HG03135 (cell line): ENCODE results near the gene PSTPIP1.

Source experiments
- ATAC-seq: cut with Tn5 transposase; IDR thresholded peaks from one replicate; pipeline ENCODE4 v1.9.1; 2021; ENCODE audit warnings: mild to moderate bottlenecking, moderate library complexity; ENCODE audit not compliant: unreplicated experiment

Gene PSTPIP1

DNA sequence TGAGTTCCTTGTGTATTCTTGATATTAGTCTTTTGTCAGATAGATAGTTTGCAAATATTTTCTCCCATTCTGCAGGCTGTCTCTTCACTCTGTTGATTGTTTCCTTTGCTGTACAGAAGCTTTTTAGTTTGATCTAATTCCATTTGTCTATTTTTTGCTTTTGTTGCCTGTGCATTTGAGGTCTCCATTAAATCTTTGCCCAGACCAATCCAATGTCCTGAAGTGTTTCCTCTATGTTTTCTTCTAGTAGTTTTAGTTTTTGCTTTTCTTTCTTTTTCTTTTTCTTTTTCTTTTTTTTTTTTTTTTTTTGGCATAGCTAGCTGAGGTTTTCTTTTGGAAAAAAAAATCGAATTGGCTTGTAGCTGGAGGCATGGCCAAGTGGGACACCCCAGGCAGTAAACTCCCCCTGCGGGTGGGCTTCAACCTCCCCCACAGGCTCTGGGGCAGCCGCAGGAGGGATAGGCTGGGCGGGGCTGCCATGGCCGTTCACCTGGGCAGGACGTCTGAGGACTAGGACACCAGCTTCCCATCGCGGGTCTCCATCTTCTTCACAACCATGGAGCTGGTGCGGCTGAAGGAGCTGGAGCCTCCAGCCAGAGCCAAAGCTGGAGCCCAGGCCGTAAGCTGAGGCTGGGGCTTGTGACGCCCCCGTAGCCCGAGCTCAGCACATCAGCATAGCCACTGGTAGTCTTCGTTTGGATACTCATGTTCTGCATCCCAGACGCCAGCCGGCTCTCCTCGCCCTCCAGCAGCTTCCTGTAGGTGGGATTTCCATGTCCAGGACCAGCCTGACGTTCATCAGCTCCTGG lies 16.2 kb upstream of the PSTPIP1 start:
- no peak for ATAC-seq

- no peak for ATAC-seq
Observed at GRCh38 chr15:76979331-76979925, 15.5 kb upstream of the PSTPIP1 start.

- ATAC-seq, result no peak
Observed at GRCh38 chr15:76979996-76980520, 14.9 kb upstream of the PSTPIP1 start.

DNA sequence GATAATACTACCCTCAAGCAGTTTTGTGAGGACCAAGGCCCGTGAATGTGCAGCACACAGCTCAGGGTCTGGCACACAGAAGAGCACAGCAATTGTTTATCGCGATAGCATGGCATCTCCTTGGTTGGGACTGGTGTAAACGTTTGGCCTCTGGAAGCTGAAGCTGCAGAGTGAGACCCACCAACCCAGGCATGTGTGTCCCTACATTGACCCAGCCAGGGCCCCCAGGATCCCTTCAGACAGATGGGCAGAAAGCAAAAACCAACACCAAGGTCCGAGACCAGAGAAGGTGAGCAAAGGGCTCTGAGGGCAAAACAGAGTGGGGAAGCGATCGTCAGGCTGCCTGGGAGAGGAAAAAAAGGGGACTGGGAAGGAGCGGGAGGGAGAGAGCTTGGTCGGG lies 12.6 kb upstream of the PSTPIP1 start:
- no peak for ATAC-seq

DNA sequence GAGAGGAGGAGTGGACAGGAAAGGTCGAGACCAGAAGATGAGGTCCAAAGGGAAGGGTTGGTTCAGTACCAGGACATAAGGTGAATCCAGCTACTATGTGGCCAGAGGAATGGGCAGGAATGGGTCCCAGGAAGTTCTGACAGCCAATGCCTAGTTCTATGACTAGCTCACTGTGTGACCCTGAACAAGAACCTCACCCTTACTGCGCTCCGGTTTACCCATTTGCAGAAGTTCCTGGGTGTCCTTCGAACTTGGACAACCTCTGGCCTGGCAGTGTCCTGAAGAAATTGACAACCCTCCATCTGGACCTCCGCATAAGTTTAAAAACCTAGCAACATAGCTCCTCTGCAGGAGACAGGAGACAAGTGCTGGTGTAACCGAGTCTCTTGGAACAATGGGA lies 12.2 kb upstream of the PSTPIP1 start:
- ATAC-seq, result no peak

DNA sequence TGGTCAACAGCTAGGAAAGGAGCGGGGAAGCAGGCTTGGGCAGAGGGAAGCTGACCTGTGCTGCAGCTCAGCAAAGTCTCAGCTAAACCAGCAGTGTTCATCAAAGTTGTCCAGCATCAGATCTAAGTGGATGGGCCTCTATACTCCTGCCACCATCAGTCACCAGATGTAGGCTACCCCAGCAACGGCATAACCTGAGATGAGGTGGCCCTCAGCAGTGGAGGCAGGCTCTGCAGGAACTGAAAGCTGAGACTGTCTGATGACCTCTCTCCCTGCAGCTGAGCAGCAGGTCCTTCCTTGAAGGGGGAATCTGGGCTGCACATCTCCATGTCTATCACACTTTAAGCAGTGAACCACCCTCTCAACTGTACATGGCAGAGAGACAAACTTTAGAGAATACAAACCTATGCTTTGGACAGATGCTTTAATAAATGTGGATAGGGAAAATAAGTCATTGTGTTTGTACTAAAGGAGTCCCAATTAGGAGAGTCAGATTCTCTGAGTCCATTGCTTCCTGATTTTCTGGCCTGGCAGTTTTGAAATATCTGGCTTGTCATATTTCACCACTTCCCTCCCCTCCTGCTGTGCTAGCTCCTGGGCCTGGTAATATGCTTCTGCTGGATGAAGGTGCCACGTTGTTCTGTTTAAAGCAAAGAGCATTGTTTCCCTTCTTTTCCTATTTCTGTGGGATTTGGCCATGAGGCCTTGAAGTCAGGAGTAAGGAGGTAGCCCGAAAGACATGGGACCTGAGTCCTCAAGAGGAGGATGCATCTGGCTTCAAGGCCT lies 11.1 kb upstream of the PSTPIP1 start:
- no peak for ATAC-seq

DNA sequence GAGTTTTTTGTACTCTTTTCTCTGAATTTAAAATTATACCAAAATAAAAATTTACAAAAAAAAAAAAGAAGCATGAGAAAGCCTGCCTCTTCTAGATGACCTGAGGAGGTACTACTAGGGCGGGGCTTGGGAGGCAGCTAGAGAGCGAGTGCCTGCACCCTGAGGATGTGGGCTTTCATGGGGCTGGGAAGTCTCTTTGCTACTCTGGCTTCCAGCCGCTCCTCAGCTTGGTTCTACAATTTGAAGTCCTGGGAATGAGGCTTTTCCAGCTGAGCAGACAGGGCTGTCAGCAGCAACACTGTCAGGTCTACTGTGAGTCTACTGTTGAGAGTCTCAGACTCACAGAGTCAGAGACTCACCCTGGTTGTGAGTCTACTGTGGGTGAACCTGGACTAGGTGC lies 8.2 kb upstream of the PSTPIP1 start:
- no peak for ATAC-seq

DNA sequence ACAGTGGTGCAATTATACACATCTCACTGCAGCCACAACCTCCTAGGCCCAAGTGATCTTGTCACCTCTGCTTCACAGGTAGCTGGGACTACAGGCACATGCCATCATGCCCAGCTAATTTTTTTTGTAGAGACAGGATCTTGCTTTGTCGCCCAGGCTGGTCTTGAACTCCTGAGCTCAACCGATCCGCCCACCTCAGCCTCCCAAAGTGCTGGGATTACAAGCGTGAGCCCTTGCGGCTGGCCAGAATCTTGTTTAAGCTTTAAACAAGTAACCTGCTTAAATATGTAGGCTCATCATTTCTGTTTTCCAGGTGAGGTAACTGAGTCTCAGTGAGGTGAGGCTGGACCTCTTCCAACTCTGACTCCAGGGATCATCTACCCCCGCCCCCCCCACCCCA lies 7.7 kb upstream of the PSTPIP1 start:
- no peak for ATAC-seq

- ATAC-seq, result peak; percentile 71
Observed at GRCh38 chr15:76987896-76988860, 6.7 kb upstream of the PSTPIP1 start.

GRCh38 chr15:76988867-76989780 lies 5.8 kb upstream of the PSTPIP1 start:
- peak; percentile 19 for ATAC-seq

- no peak for ATAC-seq
Observed at GRCh38 chr15:76991048-76991447, 3.9 kb upstream of the PSTPIP1 start.

DNA sequence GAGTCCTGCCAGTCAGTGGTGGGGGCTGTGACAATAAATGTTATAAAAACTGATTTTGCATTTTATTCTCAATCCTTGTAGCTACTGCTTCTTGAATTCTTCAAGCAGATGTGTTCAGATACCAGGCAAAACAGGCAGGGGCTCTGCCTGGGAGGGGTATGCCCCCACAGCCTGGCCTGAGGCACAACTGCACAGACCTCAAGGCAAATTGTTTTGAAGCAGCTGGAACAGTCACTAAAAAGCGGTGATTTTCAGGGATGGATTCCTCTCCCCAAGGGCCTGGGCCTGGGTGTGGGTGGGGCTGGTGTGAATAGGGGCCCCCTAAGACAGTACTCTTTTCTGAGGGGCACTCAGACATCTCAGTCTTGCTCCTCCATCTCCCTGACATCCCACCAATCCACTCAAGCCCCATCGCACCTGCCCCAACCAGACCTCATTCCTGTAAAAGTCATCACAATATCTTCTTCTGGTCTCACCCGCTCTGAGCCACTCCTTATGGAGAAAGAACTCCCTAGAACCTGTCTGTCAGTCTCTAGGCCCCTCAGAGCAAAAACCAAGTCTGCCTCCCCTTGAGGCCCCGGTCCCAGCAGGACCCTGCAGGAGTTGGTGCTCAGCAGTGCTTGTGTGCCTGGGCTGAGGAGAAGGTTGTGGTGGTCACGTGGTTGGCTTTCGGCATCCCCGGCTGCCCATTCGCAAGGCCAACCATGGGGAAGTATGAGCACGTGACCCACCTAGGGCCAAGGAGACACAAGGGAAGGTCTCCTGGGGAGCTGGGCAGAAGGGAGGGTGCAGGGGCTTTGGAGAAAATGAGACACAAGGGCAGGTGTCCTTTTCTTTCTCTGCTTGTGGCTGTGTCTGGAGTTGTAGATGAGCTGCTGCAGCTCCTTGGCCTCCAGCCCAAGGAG lies 2.9 kb upstream of the PSTPIP1 start:
- ATAC-seq, result no peak

DNA sequence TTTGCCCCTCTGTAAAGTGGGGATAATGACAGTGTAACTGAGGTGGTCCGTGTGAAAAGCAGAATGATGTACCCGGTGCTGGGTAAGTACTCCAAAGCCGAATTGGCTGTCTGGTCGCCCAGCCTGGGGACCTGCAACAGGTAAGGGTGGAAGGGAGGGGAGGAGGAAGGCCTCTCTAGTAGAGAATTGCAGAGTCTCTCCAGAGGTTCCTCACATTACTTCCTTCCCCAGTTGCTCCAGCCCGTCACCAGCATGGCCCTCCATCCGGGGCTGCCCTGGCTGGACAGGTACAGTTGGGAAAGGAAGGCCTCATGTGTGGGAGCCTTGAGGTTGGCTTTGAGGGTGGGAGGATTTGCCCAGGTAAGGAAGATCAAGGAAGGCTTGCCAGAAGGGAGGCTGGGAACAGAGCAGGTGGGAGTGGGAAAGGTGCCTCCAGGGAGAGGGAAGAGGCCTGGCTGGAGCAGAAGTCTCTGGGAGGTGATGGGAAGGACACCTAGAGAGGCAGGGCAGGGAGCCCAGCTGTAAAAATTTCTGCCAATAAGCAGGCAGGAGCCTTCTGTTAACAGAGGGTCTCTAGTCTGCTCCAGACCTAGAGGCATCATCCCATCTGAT lies 1.7 kb upstream of the PSTPIP1 start:
- no peak for ATAC-seq

GRCh38 chr15:76994001-76994400 lies 925 bp upstream of the PSTPIP1 start:
- ATAC-seq, result no peak

DNA sequence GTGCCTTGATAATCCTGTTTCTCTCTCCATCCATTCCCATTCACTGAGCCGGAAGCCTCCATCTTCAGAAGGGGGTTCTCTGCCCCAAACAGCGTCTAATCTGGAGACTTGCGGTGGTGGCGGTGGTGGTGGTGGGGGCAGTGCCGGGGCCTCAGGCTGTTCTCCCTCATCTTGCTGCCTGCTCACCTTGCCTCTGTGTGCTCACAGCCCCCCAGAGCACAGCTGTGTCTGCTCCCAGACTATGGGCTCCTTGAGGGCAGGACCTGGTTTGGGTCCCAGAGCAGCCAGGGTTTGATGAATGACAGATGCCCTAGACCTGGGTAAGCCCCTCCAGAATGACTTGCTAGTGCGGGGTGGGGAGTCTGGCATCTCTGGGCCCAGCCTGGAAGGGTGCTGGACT lies 430 bp upstream of the PSTPIP1 start:
- no peak for ATAC-seq

GRCh38 chr15:76996076-76996525 lies 1.2 kb downstream of the PSTPIP1 start:
- ATAC-seq, result no peak

GRCh38 chr15:76996526-76997401 lies 1.8 kb downstream of the PSTPIP1 start:
- no peak for ATAC-seq
